C1 segment of cervical spinal cord (tissue), 14 donors: Measurements from ENCODE around the gene AHCYL1.

Source experiments
- DNase-seq, 14 donors: peaks; one replicate each; lab custom pipeline; 2025; lab: John Stamatoyannopoulos, UW

AHCYL1 gene

GRCh38 chr1:110035236-110035752 lies 50.7 kb downstream of the AHCYL1 start:
- no peak for DNase-seq

DNA sequence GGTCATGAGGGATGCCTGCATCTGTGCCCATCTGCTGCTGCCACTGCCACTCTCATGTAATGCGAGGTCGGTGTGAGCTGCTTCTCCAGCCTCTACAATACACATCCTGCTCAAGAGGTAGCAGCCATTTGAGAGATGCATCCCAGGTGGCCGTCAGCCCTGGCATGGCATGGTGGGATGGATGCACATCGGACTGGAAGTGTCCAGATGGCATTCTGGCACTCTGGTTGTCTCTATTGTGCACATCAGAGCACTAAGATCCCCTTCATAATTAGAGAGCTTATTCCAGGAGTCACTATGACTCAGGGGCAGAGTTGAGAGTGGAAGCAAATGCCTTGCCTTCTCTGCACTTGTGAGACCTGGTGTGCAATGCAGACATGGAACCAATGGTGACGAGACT lies 53.7 kb downstream of the AHCYL1 start:
- peak in 1 of 14 donors; percentile 47 for DNase-seq

- DNase-seq, result no peak
These were observed 55.1 kb downstream of the AHCYL1 start for GRCh38 chr1:110039641-110040040.

DNA sequence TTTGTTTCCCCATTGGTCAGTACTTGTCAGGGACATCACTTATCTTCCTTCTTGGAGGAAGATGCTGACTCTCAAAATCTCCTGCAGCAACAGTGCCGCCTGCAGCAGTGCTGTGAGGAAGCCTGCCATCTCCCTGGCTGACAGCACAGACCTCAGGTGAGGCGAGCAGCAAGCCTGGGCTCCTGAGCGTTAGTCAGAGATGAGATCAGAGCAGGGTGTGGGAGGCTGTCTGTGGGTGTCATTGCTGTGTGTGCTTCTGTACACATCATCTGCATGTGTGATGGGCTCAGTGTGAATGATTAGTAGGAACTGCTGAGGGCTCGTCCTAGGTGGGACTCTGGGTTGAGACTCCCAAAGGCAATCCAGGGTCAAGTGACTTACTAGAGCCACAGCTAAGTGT lies 56.0 kb downstream of the AHCYL1 start:
- no peak for DNase-seq

- no peak for DNase-seq
These were observed 58.5 kb downstream of the AHCYL1 start for GRCh38 chr1:110043016-110043415.

GRCh38 chr1:110047463-110047862 lies 62.9 kb downstream of the AHCYL1 start:
- no peak for DNase-seq

- DNase-seq, result no peak
These were observed 63.7 kb downstream of the AHCYL1 start for GRCh38 chr1:110048240-110048639.

DNA sequence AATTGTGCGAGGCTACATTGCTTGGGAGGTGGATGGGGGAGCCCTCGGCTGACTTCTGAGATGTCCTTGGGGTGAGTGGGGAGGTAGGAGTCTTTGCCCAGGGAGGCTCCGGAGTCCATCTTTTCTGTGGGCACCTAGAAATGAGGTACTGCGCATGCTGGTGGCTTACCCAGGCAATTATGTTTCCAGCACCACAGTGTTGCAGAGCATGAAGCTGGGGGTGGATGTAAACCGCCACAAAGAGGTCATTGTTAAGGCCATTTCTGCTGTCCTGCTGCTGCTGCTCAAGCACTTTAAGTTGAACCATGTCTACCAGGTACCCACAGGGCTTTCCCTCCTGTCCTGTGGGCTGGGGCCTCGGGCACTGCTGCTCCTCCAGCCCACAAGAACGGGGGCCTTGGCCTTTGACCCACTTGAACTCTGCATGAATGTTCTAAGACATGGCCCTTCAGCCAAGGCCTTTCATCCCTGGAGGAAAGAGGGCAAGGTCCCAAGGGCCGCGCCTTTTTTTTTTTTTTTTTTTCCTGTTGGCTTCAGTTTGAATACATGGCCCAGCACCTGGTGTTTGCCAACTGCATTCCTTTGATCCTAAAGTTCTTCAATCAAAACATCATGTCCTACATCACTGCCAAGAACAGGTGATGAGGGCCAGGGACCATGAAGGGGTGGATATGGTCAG lies 64.5 kb downstream of the AHCYL1 start:
- DNase-seq, result peak in 8 of 14 donors; percentile 7 to 46 (median 19)

DNA sequence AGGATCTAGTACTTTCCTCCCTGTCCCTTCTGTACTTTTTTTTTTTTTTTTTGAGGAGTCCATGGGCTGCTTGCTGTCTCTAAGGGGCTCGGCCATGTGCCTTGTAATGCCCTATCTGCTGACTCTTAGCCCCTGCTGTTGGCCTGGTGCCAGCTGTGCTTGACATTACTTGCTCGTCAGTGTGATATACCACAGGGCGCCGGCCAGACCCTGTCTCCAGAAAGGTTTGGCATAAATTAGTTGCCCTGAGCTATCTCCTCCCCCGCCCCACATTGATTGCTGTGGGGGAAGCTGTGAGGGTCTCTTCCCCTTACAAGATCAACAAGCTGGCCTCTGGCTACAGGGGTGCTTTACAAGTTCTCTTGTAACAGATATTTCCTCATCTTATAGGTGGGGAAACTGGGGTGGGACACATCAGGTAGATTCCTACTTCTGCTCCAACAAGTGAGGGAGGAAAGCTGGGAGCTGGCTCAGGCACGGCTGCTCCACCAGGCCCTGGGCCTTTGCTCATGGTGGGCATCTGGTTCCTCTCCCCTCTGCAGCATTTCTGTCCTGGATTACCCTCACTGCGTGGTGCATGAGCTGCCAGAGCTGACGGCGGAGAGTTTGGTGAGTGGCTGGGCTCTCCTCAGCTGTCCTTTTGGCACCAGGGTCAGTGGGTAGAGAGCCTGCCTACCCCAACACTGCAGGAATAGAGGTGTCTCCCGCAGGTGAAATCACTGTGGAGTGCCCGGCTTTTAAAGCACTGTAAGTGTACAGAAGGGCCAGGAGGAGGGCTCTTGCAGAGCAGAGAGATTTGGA lies 65.4 kb downstream of the AHCYL1 start:
- DNase-seq, result no peak

DNA sequence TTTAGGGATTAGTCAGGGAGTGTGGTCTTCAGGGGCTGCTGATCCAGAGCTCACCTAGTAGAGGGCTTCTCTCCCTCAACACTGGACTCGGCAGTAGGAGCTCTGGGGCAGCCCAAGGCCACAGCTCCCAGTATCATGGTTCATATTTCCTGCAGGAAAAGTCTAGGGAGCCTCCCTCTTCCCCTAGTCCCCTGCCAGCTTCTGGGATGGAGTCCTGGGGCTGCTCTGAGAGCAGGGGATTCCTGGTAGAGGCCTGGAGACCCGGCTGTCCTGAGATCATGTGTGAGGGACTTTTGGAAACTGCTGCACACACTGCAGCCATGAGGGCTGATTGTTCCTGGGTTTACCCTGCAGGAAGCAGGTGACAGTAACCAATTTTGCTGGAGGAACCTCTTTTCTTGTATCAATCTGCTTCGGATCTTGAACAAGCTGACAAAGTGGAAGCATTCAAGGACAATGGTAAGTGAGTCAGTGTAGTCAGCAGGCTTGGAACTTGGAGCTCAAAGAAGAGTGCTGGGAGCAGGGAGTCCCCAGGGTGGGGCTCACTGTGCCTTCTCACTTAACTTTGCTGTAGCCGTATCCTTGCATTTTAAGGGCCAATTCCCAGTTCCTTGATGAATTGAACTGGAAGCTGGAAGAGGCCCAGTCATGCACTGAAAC lies 66.2 kb downstream of the AHCYL1 start:
- DNase-seq, result no peak

DNA sequence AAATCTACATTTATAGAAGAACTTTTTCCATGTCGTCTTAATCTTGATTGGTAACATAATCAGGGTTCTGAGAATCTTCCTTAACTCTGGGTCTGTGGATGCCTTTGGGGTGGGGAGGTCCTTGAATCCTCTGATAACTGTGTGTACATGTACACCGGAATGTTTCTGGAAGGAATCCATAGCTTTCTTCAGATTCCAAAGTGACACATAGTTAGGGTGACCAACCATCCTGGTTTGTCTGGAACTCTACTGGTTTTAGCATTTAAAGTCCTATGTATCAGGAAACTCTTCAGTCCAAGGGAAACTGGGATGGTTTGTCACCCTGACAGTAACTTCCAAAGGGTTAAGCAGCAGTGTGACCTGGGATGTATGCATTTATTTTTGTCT lies 66.7 kb downstream of the AHCYL1 start:
- DNase-seq, result no peak

DNA sequence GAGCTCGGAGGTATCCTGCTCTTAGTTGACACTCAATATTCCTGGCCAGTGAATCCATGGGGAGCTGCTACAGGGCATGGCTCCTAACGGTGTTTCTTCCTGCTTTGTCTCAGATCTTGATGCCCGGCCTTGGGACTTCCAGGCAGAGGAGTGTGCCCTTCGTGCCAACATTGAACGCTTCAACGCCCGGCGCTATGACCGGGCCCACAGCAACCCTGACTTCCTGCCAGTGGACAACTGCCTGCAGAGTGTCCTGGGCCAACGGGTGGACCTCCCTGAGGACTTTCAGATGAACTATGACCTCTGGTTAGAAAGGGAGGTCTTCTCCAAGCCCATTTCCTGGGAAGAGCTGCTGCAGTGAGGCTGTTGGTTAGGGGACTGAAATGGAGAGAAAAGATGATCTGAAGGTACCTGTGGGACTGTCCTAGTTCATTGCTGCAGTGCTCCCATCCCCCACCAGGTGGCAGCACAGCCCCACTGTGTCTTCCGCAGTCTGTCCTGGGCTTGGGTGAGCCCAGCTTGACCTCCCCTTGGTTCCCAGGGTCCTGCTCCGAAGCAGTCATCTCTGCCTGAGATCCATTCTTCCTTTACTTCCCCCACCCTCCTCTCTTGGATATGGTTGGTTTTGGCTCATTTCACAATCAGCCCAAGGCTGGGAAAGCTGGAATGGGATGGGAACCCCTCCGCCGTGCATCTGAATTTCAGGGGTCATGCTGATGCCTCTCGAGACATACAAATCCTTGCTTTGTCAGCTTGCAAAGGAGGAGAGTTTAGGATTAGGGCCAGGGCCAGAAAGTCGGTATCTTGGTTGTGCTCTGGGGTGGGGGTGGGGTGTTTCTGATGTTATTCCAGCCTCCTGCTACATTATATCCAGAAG lies 69.2 kb downstream of the AHCYL1 start:
- peak in 12 of 14 donors; percentile 13 to 69 (median 38) for DNase-seq

DNA sequence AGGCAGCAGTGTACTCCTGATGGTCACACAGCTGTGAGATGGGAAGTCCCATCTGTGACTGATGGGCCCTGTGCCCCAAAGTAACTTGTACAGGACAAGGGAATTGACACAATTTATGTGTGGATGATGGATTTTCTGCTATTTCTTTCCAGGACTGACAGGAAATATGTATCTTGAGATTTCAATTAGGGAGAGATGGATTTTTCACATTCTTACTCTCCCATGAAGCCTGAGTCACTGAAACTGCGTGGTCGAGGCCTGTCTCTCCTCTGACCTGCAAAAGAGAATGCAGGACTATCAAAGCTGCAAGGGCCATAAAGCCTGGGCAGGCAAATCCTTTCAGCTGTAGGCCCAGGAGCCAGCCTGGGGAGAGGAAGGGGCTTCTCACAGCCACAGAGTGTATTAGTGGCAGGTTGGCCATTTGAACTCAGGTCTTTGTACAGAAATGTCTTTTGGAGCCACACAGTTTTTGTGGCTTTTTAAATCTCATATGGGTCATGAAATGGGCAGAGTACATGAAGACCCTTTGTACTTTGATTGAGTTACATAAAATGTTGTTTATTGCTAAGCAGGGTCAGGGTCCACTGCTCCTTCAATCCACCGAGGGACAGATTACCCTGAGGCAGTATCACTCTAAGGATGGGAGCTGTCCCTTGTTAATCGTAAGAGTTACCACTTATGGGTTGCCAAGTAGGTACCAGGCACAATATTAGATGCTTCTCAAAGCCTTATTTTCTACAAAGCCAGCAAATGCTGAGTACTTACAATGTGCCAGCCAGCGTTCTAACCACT lies 71.1 kb downstream of the AHCYL1 start:
- no peak for DNase-seq

GRCh38 chr1:110056285-110056683 lies 71.7 kb downstream of the AHCYL1 start:
- DNase-seq, result no peak

DNA sequence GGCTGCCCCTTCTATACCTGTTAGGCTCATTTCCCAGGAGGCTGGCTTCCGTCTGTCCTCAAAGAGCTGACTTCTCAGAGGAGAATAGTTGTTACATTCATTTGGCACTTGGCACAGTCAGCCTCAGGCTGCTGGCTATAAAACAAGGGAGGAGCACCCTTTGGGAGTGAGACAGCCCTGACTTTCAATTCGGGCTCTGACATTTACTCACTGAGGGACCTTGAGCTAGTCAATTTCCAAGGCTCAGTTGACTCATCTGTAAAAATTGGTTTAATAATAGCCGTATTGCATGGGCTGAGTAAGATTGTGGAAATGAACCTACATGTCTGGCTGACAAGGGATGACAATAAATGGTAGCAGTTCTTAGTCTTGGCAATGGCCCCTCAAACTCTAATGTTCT lies 72.2 kb downstream of the AHCYL1 start:
- no peak for DNase-seq

DNA sequence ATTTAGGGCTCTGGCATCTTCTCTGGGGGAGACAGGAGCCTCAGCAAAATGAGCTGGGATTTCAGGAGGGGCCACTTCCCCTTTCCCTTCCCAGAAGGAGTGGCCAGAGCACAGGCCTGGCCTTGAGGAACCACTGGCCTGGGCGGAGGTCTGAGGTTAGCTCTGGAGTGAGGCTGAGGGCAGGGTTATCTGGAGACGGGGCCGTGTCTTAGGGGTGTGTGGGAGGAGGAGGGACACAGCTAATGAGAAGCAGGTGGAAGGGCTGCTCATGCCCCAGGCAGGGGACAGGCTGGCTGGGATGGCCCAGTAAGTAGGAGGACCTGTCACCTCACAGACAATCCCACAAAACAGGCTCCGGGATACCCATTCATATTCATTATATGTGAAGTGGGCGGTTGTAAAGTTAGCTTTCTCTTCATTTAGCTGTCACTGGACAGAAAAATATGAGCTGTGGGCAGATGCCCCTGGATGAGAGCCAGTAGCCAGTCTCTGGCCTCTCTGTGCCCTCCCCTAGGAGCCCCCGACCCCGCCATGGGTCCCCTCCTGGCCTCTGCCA lies 73.5 kb downstream of the AHCYL1 start:
- no peak for DNase-seq

- no peak for DNase-seq
These were observed 74.0 kb downstream of the AHCYL1 start for GRCh38 chr1:110058591-110058990.

DNA sequence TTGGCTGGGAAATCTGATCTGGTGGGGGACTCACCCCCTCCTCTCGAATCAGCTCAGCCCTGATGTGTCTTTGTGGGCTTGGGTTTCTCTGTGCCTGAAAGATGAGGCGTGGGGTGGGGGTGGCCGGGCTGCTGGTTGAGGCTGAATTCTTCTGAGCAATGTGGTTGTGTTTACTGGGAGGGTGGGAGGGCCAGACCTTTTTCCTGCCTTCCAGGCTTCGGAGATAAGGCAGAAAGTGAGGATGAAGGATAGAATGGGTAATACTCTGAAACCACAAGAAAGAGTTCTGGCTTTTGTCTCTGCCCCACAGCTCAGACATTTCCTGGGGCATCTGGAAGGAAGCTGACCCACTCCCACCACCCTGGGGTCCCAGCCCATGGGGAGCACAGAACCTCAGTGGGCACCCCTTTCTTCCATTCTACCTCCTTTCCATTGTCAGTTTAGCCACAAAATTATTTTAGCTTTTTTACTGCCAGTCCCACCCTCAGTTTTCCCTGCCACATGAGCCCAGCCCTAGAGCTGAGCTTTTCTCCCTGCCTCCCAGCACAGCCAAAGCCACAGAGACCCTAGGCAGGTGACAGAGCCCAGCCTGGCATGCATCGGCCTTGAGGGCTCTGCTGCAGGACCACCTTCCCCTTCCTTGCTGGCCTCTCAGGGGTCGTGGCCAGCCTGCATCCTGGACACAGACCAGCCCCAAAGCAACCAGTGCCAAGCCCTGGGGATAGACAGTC lies 74.7 kb downstream of the AHCYL1 start:
- DNase-seq, result no peak

GRCh38 chr1:110060034-110060661 lies 75.6 kb downstream of the AHCYL1 start:
- peak in 1 of 14 donors; percentile 13 for DNase-seq
